GM12878 (cell line): Measurements from ENCODE around the gene PAX2. TPM values are rescaled to one million over a fixed set of nuclear protein-coding genes. Genes with fewer than 3 reads are reported as not detected.

Experiments used
- ATAC-seq: fragments of 200-7000 bp; cut with Tn5 transposase; 3 replicates; pipeline ENCODE4 v1.9.1; 2020; ENCODE audit warnings: mild to moderate bottlenecking, moderate library complexity
- BruUV-seq: library from RNA; stranded (reverse); fragments of 400-500 nt; replicated peaks from 2 replicates; lab custom pipeline; 2021; lab: Mats Ljungman, UMichigan
- CTCF ChIA-PET: fragments of 300-600 bp; sonication (Branson Sonifier 250); formaldehyde crosslinking; extraction: SDS; loops from one replicate; lab custom pipeline; 2021; ENCODE audit warnings: inconsistent platforms; lab: Yijun Ruan, JAX
- POLR2A ChIA-PET: fragments of 350-600 bp; formaldehyde crosslinking; extraction: SDS; loops from one replicate; lab custom pipeline; 2021; ENCODE audit warnings: inconsistent platforms; lab: Charles Lee
- RAD21 ChIA-PET: fragments of 300-600 bp; sonication (Branson Sonifier 250); formaldehyde crosslinking; loops from one replicate; lab custom pipeline; 2023; ENCODE audit warnings: antibody characterized with exemption; ENCODE audit not compliant: unreplicated experiment; lab: Charles Lee
- SMC1A ChIA-PET: fragments of 300-600 bp; sonication (Branson Sonifier 250); formaldehyde crosslinking; loops from one replicate; lab custom pipeline; 2023; ENCODE audit not compliant: unreplicated experiment, uncharacterized antibody; lab: Charles Lee
- DNase-seq: peaks from one replicate; pipeline ENCODE4 v3.0.0-alpha.2; 2011; ENCODE audit warnings: low read depth, low spot score
- FAIRE-seq: peaks from 3 replicates; lab custom pipeline; 2011; peaks lifted over from hg19 to GRCh38; lab: Jason Lieb, UNC
- H2AFZ ChIP-seq: 2 replicates; pipeline ENCODE4 v1.6.0; 2011; ENCODE audit warnings: low read depth, low read length, control low read depth; ENCODE audit not compliant: control insufficient read depth
- H3K27ac ChIP-seq: 2 replicates; pipeline ENCODE4 v1.5.1; 2011; ENCODE audit warnings: control low read depth; ENCODE audit not compliant: control insufficient read depth, insufficient read depth
- H3K27me3 ChIP-seq, 2 experiments: replicated peaks in 1 of 2; 2 replicates each; pipeline versions ENCODE4 v1.6.0 to v1.6.1; 2011; ENCODE audit warnings: low read length in 1 of 2; ENCODE audit not compliant: control insufficient read depth in 2 of 2, insufficient read depth in 2 of 2
- H3K36me3 ChIP-seq, 2 experiments: 2 replicates each; pipeline ENCODE4 v1.5.1; 2011; ENCODE audit warnings: low read length in 1 of 2; ENCODE audit not compliant: control insufficient read depth in 2 of 2, insufficient read depth in 2 of 2
- H3K4me1 ChIP-seq: 2 replicates; pipeline ENCODE4 v1.6.1; 2011; ENCODE audit warnings: mild to moderate bottlenecking, low read length, moderate library complexity, mixed read lengths; ENCODE audit not compliant: control insufficient read depth, insufficient read depth
- H3K4me2 ChIP-seq: 2 replicates; pipeline ENCODE4 v1.6.0; 2011; ENCODE audit warnings: control low read depth; ENCODE audit not compliant: control insufficient read depth, insufficient read depth
- H3K4me3 ChIP-seq: fragments of 200-600 bp; sonication (generic); 2 replicates; pipeline ENCODE4 v1.5.1; 2016
- H3K79me2 ChIP-seq: 2 replicates; pipeline ENCODE4 v1.6.0; 2011; ENCODE audit warnings: low read length; ENCODE audit not compliant: control insufficient read depth, insufficient read depth
- H3K9ac ChIP-seq: 2 replicates; pipeline ENCODE4 v1.8.0; 2011; ENCODE audit warnings: low read length, control low read depth, mixed read lengths; ENCODE audit not compliant: control insufficient read depth, insufficient read depth
- H3K9me3 ChIP-seq: replicated peaks from 3 replicates; pipeline ENCODE4 v1.5.1; 2011; ENCODE audit warnings: mild to moderate bottlenecking, low read length; ENCODE audit not compliant: control insufficient read depth, insufficient read depth
- H4K20me1 ChIP-seq: 2 replicates; pipeline ENCODE4 v1.6.0; 2011; ENCODE audit not compliant: control insufficient read depth, insufficient read depth
- EZH2 ChIP-seq: IDR thresholded peaks from 2 replicates; pipeline ENCODE4 v1.6.1; 2012; ENCODE audit warnings: low read depth, mild to moderate bottlenecking, control low read depth, inconsistent platforms, low read length, borderline replicate concordance; ENCODE audit not compliant: control insufficient read depth
- RBBP5 ChIP-seq: fragments of 200-600 bp; sonication (generic); conservative IDR thresholded peaks from 2 replicates; pipeline ENCODE4 v1.6.1; 2016
- RFX5 ChIP-seq: IDR thresholded peaks from 2 replicates; pipeline ENCODE4 v1.6.1; 2011; ENCODE audit warnings: low read depth, low read length, improper control_type of control experiment
- SUZ12 ChIP-seq: fragments of 200-600 bp; sonication (generic); IDR thresholded peaks from one replicate; pipeline ENCODE4 v1.6.1; 2018; ENCODE audit warnings: antibody characterized with exemption, mild to moderate bottlenecking; ENCODE audit not compliant: unreplicated experiment
- WGBS: methylation state at CpG from one replicate; pipeline ENCODE4 v1.1.6; 2016; ENCODE audit warnings: low lambda C conversion rate; ENCODE audit not compliant: insufficient replicate concordance, insufficient coverage; ENCODE audit errors: missing lambda C conversion rate; 5-methylcytosine and 5-hydroxymethylcytosine counted together
- in situ Hi-C: fragments of 300-500 bp; cut with MboI; formaldehyde crosslinking; loops from 9 replicates; pipeline ENCODE4 v1.14.3; 2018; ENCODE audit warnings: mixed read lengths
- intact Hi-C: fragments of 100-400 bp; cut with micrococcal nuclease; formaldehyde crosslinking; loops from one replicate; pipeline ENCODE4 v1.14.2; 2022; ENCODE audit not compliant: unreplicated experiment
- polyA plus RNA-seq, 11 experiments: library from polyadenylated mRNA; depleted of rRNA in 4 of 11; unstranded in 6 of 11; stranded (reverse) in 5 of 11; fragments of >200 nt; fragmentation: Nextera tagmentation in 4 of 11; fragmentation: Illumina TruSeq in 1 of 11; extraction: Ambion mirVana in 4 of 11; extraction: Trizol in 1 of 11; gene quantifications; 1 replicate in 1 of 11; 2 replicates in 10 of 11; pipeline versions ENCODE4 v1.2.1 to v1.2.3, GENCODE V29; 2011 to 2016; ENCODE audit warnings: inconsistent platforms in 2 of 11, missing spikeins in 2 of 11, low read depth in 1 of 11
- total RNA-seq, 4 experiments: library from RNA; depleted of rRNA in 3 of 4; stranded (reverse); fragments of >200 nt in 3 of 4; fragmentation: Illumina TruSeq in 1 of 4; extraction: Trizol in 1 of 4; gene quantifications; 2 replicates each; pipeline versions ENCODE4 v1.2.1 to v1.2.3, GENCODE V29; 2013 to 2021

The PAX2 gene
- total and polyA plus RNA-seq, 10 of the 15 experiments (the other 5 are each of a cell fraction or from before 2014, with no cell fraction given): not detected

GRCh38 chr10:100741378-100742075 is 3.9 kb upstream of the PAX2 start:
- peaks cover 33 to 48% of the 10 kb centered on the region in 2 experiments for H3K27me3 ChIP-seq
- ChIA-PET POLR2A (interaction anchor here (0.6 kb wide), 1 partner anchor 330 kb away, joined by 8 read pairs; no protein-coding TSS in a partner anchor), SMC1A (no interaction called here), RAD21 (interaction anchor here (0.7 to 1.2 kb wide), 3 partner anchors 13 to 404 kb away, joined by 3 to 4 read pairs (median 4); no protein-coding TSS in a partner anchor), CTCF (interaction anchor here (1.0 to 2.0 kb wide), 3 partner anchors 70 to 146 kb away, joined by 3 to 12 read pairs (median 3); no protein-coding TSS in a partner anchor)
- H3K4me3 ChIP-seq: no peak overlapping the region
- no peak for ATAC-seq
- no peak overlapping the region for H3K9ac ChIP-seq
- DNase-seq: no peak
- H3K4me1 ChIP-seq: no peaks in the 10 kb centered on the region
- H4K20me1 ChIP-seq: no peaks in the 10 kb centered on the region
- H3K79me2 ChIP-seq: no peaks in the 10 kb centered on the region
- no peaks in the 10 kb centered on the region for H3K36me3 ChIP-seq
- H3K27ac ChIP-seq: no peak overlapping the region
- FAIRE-seq: no peak
- BruUV-seq: no TSS peak
- no peaks in the 10 kb centered on the region for H3K9me3 ChIP-seq
- TF ChIP-seq SUZ12: peak; percentile 47
- no peak for TF ChIP-seq RBBP5
- TF ChIP-seq RFX5: no peak
- TF ChIP-seq EZH2: 0 out of 2 replicates have a peak, but pooled peaks have one; percentile 68
- H3K4me2 ChIP-seq: no peak overlapping the region
- H2AFZ ChIP-seq: no peak overlapping the region
- in situ Hi-C loops: loop anchor here (5.0 kb wide), 1 partner anchor 69 kb away; no protein-coding TSS in a partner anchor
- WGBS: 18% methylated on average over 28 of the region's 32 CpGs
- intact Hi-C loops: loop anchor here (10.0 kb wide), 1 partner anchor 133 kb away; no protein-coding TSS in a partner anchor
